Measurements from ENCODE around the gene POLR2E. TPM values are rescaled to one million over a fixed set of nuclear protein-coding genes. Genes with fewer than 3 reads are reported as not detected.

POLR2E gene
- total RNA-seq, 4 donors from 2014 or later, result 87.6 to 264 (median 163) TPM

GRCh38 chr19:1110809-1111640, 15.8 kb upstream of the POLR2E start:
- no peaks in the 10 kb centered on the region for H3K27me3 ChIP-seq
- H3K4me1 ChIP-seq, result peaks cover 4 to 16% of the 10 kb centered on the region in 2 donors
- no peak overlapping the region for H3K27ac ChIP-seq
- 66 to 86% methylated on average over 4 to 5 of the region's 18 CpGs for WGBS, 2 donors
- no peaks in the 10 kb centered on the region for H3K9me3 ChIP-seq
- intact Hi-C loops (cut with DNase I), result loop anchor here (5.0 kb wide), 1 partner anchor 81 kb away; no protein-coding TSS in a partner anchor
- DNase-seq, result no peak
- H3K4me3 ChIP-seq (replicated peaks in 1 of 3), result no peak overlapping the region
- H3K36me3 ChIP-seq, result peaks cover 57 to 72% of the 10 kb centered on the region in 2 donors
- TF ChIP-seq CTCF (IDR thresholded peaks at IDR 0.05) (no peak), POLR2A (IDR thresholded peaks at IDR 0.05) (no peak)

- no peak for TF ChIP-seq CTCF (IDR thresholded peaks at IDR 0.05)
- Histone ChIP-seq H3K27me3 (no peaks in the 10 kb centered on the region), H3K4me3 (replicated peaks in 1 of 3) (no peak overlapping the region), H3K9me3 (no peaks in the 10 kb centered on the region), H3K36me3 (peaks cover 52 to 65% of the 10 kb centered on the region in 2 donors), H3K27ac (no peak overlapping the region), H3K4me1 (peaks cover 11 to 26% of the 10 kb centered on the region in 2 donors)
- WGBS, 2 donors, result 95 to 98% methylated on average over 22 to 37 of the region's 54 CpGs
- no peak for DNase-seq
- intact Hi-C loops (cut with DNase I), result loop anchor here (5.0 kb wide), 1 partner anchor 82 kb away; no protein-coding TSS in a partner anchor
Observed at GRCh38 chr19:1109697-1110671, 14.8 kb upstream of the POLR2E start.

GRCh38 chr19:1109032-1109551, 13.9 kb upstream of the POLR2E start:
- Histone ChIP-seq H3K27ac (no peak overlapping the region), H3K4me1 (peaks cover 12 to 26% of the 10 kb centered on the region in 2 donors), H3K36me3 (peaks cover 46 to 58% of the 10 kb centered on the region in 2 donors), H3K9me3 (no peaks in the 10 kb centered on the region), H3K4me3 (replicated peaks in 1 of 3) (no peak overlapping the region), H3K27me3 (no peaks in the 10 kb centered on the region)
- WGBS, 2 donors, result 96% methylated on average over 10 of the region's 48 CpGs; no CpG with 5 or more reads in 1 of the 2 donors
- intact Hi-C loops (cut with DNase I), result no loop called here
- TF ChIP-seq CTCF (IDR thresholded peaks at IDR 0.05), result no peak
- TF ChIP-seq POLR2A (IDR thresholded peaks at IDR 0.05), result no peak
- no peak for DNase-seq

- Histone ChIP-seq H3K27ac (no peak overlapping the region), H3K27me3 (no peaks in the 10 kb centered on the region), H3K4me1 (peaks cover 10 to 20% of the 10 kb centered on the region in 2 donors), H3K4me3 (replicated peaks in 1 of 3) (no peak overlapping the region), H3K9me3 (no peaks in the 10 kb centered on the region), H3K36me3 (peaks cover 44 to 54% of the 10 kb centered on the region in 2 donors)
- 96% methylated on average over 52 to 54 of the region's 89 CpGs for WGBS, 2 donors
- intact Hi-C loops (cut with DNase I), result no loop called here
- TF ChIP-seq CTCF (IDR thresholded peaks at IDR 0.05), result no peak
- TF ChIP-seq POLR2A (IDR thresholded peaks at IDR 0.05), result no peak
- no peak for DNase-seq
Observed at GRCh38 chr19:1108291-1109031, 13.3 kb upstream of the POLR2E start.
